H9 (cell line): ENCODE data around the gene CRAT. TPM values are rescaled to one million over a fixed set of nuclear protein-coding genes. Genes with fewer than 3 reads are reported as not detected.

Experiments
- DNase-seq: peaks from one replicate; pipeline ENCODE4 v3.0.0-alpha.2; 2017
- H2AFZ ChIP-seq: one replicate; pipeline ENCODE4 v1.6.1; 2013; ENCODE audit warnings: mild to moderate bottlenecking, low read length, control low read depth, moderate library complexity
- H2AK5ac ChIP-seq: 2 replicates; pipeline ENCODE4 v1.6.1; 2013; ENCODE audit warnings: low read length, control low read depth, mixed read lengths; ENCODE audit not compliant: insufficient read length
- H2BK120ac ChIP-seq: one replicate; pipeline ENCODE4 v1.6.1; 2013; ENCODE audit warnings: low read depth, mild to moderate bottlenecking, low read length, control low read depth, inconsistent platforms; ENCODE audit not compliant: poor library complexity, severe bottlenecking
- H2BK12ac ChIP-seq: 2 replicates; pipeline ENCODE4 v1.6.1; 2013; ENCODE audit warnings: low read length, control low read depth, mixed read lengths, low read depth; ENCODE audit not compliant: insufficient read length
- H2BK15ac ChIP-seq: 2 replicates; pipeline ENCODE4 v1.6.1; 2013; ENCODE audit warnings: low read depth, low read length, control low read depth
- H2BK20ac ChIP-seq: one replicate; pipeline ENCODE4 v1.6.1; 2013; ENCODE audit warnings: low read depth, mild to moderate bottlenecking, low read length, control low read depth, inconsistent platforms; ENCODE audit not compliant: poor library complexity, severe bottlenecking
- H2BK5ac ChIP-seq: 2 replicates; pipeline ENCODE4 v1.6.1; 2013; ENCODE audit warnings: low read length, control low read depth, mixed read lengths; ENCODE audit not compliant: insufficient read length
- H3K14ac ChIP-seq: 2 replicates; pipeline ENCODE4 v1.6.1; 2013; ENCODE audit warnings: low read length, control low read depth; ENCODE audit not compliant: insufficient read depth
- H3K18ac ChIP-seq: 2 replicates; pipeline ENCODE4 v1.6.1; 2013; ENCODE audit warnings: low read depth, mild to moderate bottlenecking, mixed read lengths, low read length, control low read depth; ENCODE audit not compliant: insufficient read length
- H3K23ac ChIP-seq: 2 replicates; pipeline ENCODE4 v1.6.1; 2013; ENCODE audit warnings: low read length, control low read depth, mixed read lengths, low read depth; ENCODE audit not compliant: insufficient read length
- H3K23me2 ChIP-seq: 2 replicates; pipeline ENCODE4 v1.6.1; 2013; ENCODE audit warnings: low read depth, mild to moderate bottlenecking, mixed read lengths, low read length, control low read depth; ENCODE audit not compliant: insufficient read length, poor library complexity, severe bottlenecking
- H3K27ac ChIP-seq: 2 replicates; pipeline ENCODE4 v1.5.1; 2013; ENCODE audit warnings: low read length, control low read depth, mixed read lengths, low read depth; ENCODE audit not compliant: insufficient read length
- H3K27me3 ChIP-seq: 2 replicates; pipeline ENCODE4 v1.6.1; 2013; ENCODE audit warnings: low read length, control low read depth, inconsistent platforms; ENCODE audit not compliant: insufficient read depth
- H3K4ac ChIP-seq: 2 replicates; pipeline ENCODE4 v1.6.1; 2013; ENCODE audit warnings: low read depth, mild to moderate bottlenecking, control low read depth, inconsistent platforms, low read length, moderate library complexity
- H3K4me1 ChIP-seq: 2 replicates; pipeline ENCODE4 v1.6.1; 2013; ENCODE audit warnings: low read length, control low read depth, inconsistent platforms; ENCODE audit not compliant: insufficient read depth
- H3K4me2 ChIP-seq: 2 replicates; pipeline ENCODE4 v1.6.1; 2013; ENCODE audit warnings: low read length, control low read depth, mixed read lengths; ENCODE audit not compliant: insufficient read length, insufficient read depth
- H3K56ac ChIP-seq: 2 replicates; pipeline ENCODE4 v1.6.1; 2013; ENCODE audit warnings: low read depth, mild to moderate bottlenecking, mixed read lengths, low read length, control low read depth; ENCODE audit not compliant: insufficient read length
- H3K79me1 ChIP-seq: 2 replicates; pipeline ENCODE4 v1.6.1; 2013; ENCODE audit warnings: low read depth, mild to moderate bottlenecking, moderate library complexity, low read length, control low read depth, inconsistent platforms; ENCODE audit not compliant: insufficient read depth, poor library complexity, severe bottlenecking
- H3K79me2 ChIP-seq: 2 replicates; pipeline ENCODE4 v1.6.1; 2013; ENCODE audit warnings: low read length, control low read depth, inconsistent platforms; ENCODE audit not compliant: insufficient read depth
- H3K9ac ChIP-seq: 2 replicates; pipeline ENCODE4 v1.6.1; 2013; ENCODE audit warnings: low read length, control low read depth, mixed read lengths; ENCODE audit not compliant: insufficient read length; ENCODE audit errors: extremely low read depth
- H3K9me3 ChIP-seq: one replicate; pipeline ENCODE4 v1.6.1; 2013; ENCODE audit warnings: low read depth, low read length, inconsistent platforms; ENCODE audit not compliant: control insufficient read depth
- H3T11ph ChIP-seq: one replicate; pipeline ENCODE4 v1.6.1; 2013; ENCODE audit warnings: mild to moderate bottlenecking, low read length, control low read depth, inconsistent platforms
- H4K20me1 ChIP-seq: one replicate; pipeline ENCODE4 v1.6.1; 2013; ENCODE audit not compliant: control insufficient read depth, insufficient read length, insufficient read depth
- H4K5ac ChIP-seq: 2 replicates; pipeline ENCODE4 v1.6.1; 2013; ENCODE audit warnings: low read depth, mild to moderate bottlenecking, mixed read lengths, low read length, control low read depth; ENCODE audit not compliant: insufficient read length
- H4K8ac ChIP-seq: replicated peaks from 2 replicates; pipeline ENCODE4 v1.6.1; 2013; ENCODE audit warnings: low read length, control low read depth, mixed read lengths, low read depth; ENCODE audit not compliant: insufficient read length
- H4K91ac ChIP-seq: 2 replicates; pipeline ENCODE4 v1.6.1; 2013; ENCODE audit warnings: low read depth, mild to moderate bottlenecking, moderate library complexity, mixed read lengths, low read length, control low read depth; ENCODE audit not compliant: insufficient read length
- H3K27ac Mint-ChIP-seq, 3 experiments: 2 replicates in 2 of 3; 3 replicates in 1 of 3; pipeline ENCODE4 v1.8.0; 2020 to 2021; ENCODE audit warnings: mixed read lengths in 3 of 3, mild to moderate bottlenecking in 1 of 3, moderate library complexity in 1 of 3
- H3K27me3 Mint-ChIP-seq: 2 replicates; pipeline ENCODE4 v1.8.0; 2021; ENCODE audit warnings: low read depth, mild to moderate bottlenecking, moderate library complexity, mixed read lengths
- H3K36me3 Mint-ChIP-seq, 3 experiments: 2 replicates in 2 of 3; 3 replicates in 1 of 3; pipeline ENCODE4 v1.8.0; 2020 to 2021; ENCODE audit warnings: low read depth in 3 of 3, mixed read lengths in 3 of 3; ENCODE audit not compliant: insufficient read depth in 1 of 3
- H3K4me1 Mint-ChIP-seq, 2 experiments: 2 replicates each; pipeline ENCODE4 v1.8.0; 2020; ENCODE audit warnings: mixed read lengths in 2 of 2
- H3K4me3 Mint-ChIP-seq, 2 experiments: 2 replicates in 1 of 2; 3 replicates in 1 of 2; pipeline ENCODE4 v1.8.0; 2020 to 2021; ENCODE audit warnings: mild to moderate bottlenecking in 2 of 2, mixed read lengths in 2 of 2, moderate library complexity in 1 of 2
- H3K9me3 Mint-ChIP-seq, 2 experiments: 2 replicates in 1 of 2; 3 replicates in 1 of 2; pipeline ENCODE4 v1.8.0; 2020; ENCODE audit warnings: mild to moderate bottlenecking in 2 of 2, mixed read lengths in 2 of 2, moderate library complexity in 1 of 2
- WGBS: extraction: QIAGEN DNeasy Blood & Tissue Kit; methylation state at CpG from one replicate; pipeline ENCODE4 v1.1.7; 2013; ENCODE audit warnings: missing lambda C conversion rate, low lambda C conversion rate, mixed read lengths; ENCODE audit not compliant: insufficient read length; ENCODE audit errors: extremely low coverage; 5-methylcytosine and 5-hydroxymethylcytosine counted together
- total RNA-seq: library from RNA; stranded (reverse); gene quantifications from 2 replicates; pipeline ENCODE4 v1.2.1, GENCODE V29; 2021
- TF ChIP-seq, protein P1 (sequence below): fragments of 200-600 bp; sonication (generic); conservative IDR thresholded peaks from 3 replicates; pipeline ENCODE4 v1.8.0; 2021; ENCODE audit warnings: antibody characterized with exemption, mild to moderate bottlenecking

CRAT gene
- total RNA-seq, 1 experiment from 2014 or later: 15.0 TPM

DNA sequence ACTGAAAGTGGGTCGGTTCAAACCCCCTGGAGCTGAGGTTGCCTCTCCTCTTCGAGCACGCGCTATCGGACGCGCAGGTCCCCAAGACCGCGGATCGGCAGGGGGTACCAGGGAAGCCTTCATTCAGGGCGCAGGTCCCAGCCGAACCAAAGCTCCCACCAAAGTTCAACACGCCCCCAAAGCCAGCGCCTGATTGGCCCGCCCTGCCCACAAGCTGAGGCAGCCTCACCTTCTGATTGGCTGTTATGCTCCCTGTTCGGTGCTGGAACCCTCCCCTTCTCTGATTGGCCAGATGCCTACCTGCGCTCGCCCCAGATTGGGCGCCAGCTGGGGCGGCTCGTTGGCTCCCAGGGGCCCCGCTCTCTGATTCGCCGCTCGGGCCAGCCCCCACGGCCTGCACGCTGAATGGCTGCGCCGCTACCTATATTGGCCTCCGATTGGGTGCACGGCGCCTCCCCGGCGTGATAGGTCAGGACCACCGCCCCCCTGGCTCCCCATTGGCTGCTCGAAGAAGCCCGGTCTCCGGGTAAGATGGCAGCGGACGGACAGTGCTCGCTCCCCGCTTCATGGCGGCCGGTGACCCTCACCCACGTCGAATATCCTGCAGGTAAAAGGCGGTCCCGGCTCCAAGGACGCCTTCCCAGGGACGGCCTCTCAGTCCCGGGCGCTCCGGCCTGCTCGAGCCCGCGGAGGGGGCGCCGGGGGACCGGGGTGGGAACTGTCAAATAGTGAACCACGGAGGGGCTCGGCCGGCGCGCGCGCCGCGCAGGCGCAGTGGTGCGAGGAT, 29.8 kb downstream of the CRAT start, which contains the start of gene DOLPP1:
Gene DOLPP1, plus strand, starts transcription at position 511 of the 787 bp plus-strand sequence. Its CDS starts 21 bp downstream, at position 532.
- no peaks in the 10 kb centered on the region for H3K27me3 ChIP-seq
- H3K9ac ChIP-seq: peak within 1 kb of the TSS; percentile 75
- no peaks in the 10 kb centered on the region; the same call in 1 of the 2 replicates for H3K4me1 ChIP-seq
- H2AK5ac ChIP-seq: no peak within 1 kb of the TSS
- H2BK12ac ChIP-seq: no peak within 1 kb of the TSS
- no peak within 1 kb of the TSS for H3K18ac ChIP-seq
- peak within 1 kb of the TSS; percentile 86 for H3K4me2 ChIP-seq
- peaks cover 2% of the 10 kb centered on the region for H3K79me1 ChIP-seq
- H3T11ph ChIP-seq: no peak within 1 kb of the TSS
- Mint-ChIP-seq H3K4me1 (peaks cover 3 to 17% of the 10 kb centered on the region in 2 experiments), H3K27me3 (peaks cover 3% of the 10 kb centered on the region; the same call in 1 of the 2 replicates), H3K36me3 (peaks cover 5 to 15% (median 11%) of the 10 kb centered on the region in 3 experiments; a peak in 6 of 7 replicates), H3K27ac (peak within 1 kb of the TSS; percentile 77 to 93 (median 79); a peak in 4 of 7 replicates), H3K9me3 (no peaks in the 10 kb centered on the region), H3K4me3 (peak within 1 kb of the TSS; percentile 88 to 95)
- H2AFZ ChIP-seq: no peak within 1 kb of the TSS
- peaks cover 2% of the 10 kb centered on the region for H4K20me1 ChIP-seq
- no peak within 1 kb of the TSS for H3K14ac ChIP-seq
- H2BK120ac ChIP-seq: no peak within 1 kb of the TSS
- H2BK5ac ChIP-seq: no peak within 1 kb of the TSS
- DNase-seq: peak; percentile 100
- WGBS: no CpG with 5 or more reads among the region's 70 CpGs
- no peaks in the 10 kb centered on the region for H3K9me3 ChIP-seq
- H3K27ac ChIP-seq: no peak within 1 kb of the TSS
- peaks cover 12% of the 10 kb centered on the region for H3K23me2 ChIP-seq
- no peak within 1 kb of the TSS for H2BK15ac ChIP-seq
- H3K4ac ChIP-seq: no peak within 1 kb of the TSS
- no peak within 1 kb of the TSS for H4K5ac ChIP-seq
- no peak within 1 kb of the TSS for H4K8ac ChIP-seq
- no peak within 1 kb of the TSS for H3K23ac ChIP-seq
- H2BK20ac ChIP-seq: no peak within 1 kb of the TSS
- TF ChIP-seq, protein P1, sequence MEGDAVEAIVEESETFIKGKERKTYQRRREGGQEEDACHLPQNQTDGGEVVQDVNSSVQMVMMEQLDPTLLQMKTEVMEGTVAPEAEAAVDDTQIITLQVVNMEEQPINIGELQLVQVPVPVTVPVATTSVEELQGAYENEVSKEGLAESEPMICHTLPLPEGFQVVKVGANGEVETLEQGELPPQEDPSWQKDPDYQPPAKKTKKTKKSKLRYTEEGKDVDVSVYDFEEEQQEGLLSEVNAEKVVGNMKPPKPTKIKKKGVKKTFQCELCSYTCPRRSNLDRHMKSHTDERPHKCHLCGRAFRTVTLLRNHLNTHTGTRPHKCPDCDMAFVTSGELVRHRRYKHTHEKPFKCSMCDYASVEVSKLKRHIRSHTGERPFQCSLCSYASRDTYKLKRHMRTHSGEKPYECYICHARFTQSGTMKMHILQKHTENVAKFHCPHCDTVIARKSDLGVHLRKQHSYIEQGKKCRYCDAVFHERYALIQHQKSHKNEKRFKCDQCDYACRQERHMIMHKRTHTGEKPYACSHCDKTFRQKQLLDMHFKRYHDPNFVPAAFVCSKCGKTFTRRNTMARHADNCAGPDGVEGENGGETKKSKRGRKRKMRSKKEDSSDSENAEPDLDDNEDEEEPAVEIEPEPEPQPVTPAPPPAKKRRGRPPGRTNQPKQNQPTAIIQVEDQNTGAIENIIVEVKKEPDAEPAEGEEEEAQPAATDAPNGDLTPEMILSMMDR: no peak
- H4K91ac ChIP-seq: no peak within 1 kb of the TSS
- peaks cover 6% of the 10 kb centered on the region; the same call in 1 of the 2 replicates for H3K79me2 ChIP-seq
- H3K56ac ChIP-seq: no peak within 1 kb of the TSS
